Heart left ventricle (tissue), 13 donors: ENCODE data around the gene AOC1.

Experiments used
- POLR2A ChIP-seq, 2 donors: fragments of 450-650 bp; IDR thresholded peaks; one replicate each; pipeline ENCODE4 v1.6.1; 2017; ENCODE audit warnings: antibody characterized with exemption in 2 of 2, mild to moderate bottlenecking in 2 of 2, moderate library complexity in 2 of 2
- TF ChIP-seq, protein P1 (sequence below), 12 donors: fragments of 200-600 bp; sonication (generic) in 4 of 12; IDR thresholded peaks; one replicate each; pipeline versions ENCODE4 v1.5.0 to v1.8.0; 2018 to 2022; ENCODE audit warnings: antibody characterized with exemption in 12 of 12, mild to moderate bottlenecking in 5 of 12
- donor health status: ischemic (EF 13 %, LVEDD 7.1; RV severe dilation, severe dysfunction).
- donor health status: DM: no; HTN: yes; CAD: no.
- donor health status: DM: no; HTN: no; CAD: no.
- donor health status: ischemic (EF 25% LVEDD 6.9; RV normal size, moderate dysfunction).
- donor health status: ischemic (EF 25% LVEDD 5.7; RV mildly dilated, moderate dysfunction).
- donor health status: ischemic (EF 35%, LVEDD 5.7; RV mildly dilated, moderate dysfunction).
- donor health status: nonischemic (EF 11% LVEDD 7.7; RV severe dilation, severe dysfunction).
- donor health status: DM: yes; HTN: yes; CAD: no.
- donor health status: PGD.
- donor health status: ischemic (EF 29% LVEDD 5.4; RV normal size, mild dysfunction).
- donor health status: nonischemic (EF 23%, LVEDD 6.1; RV moderate dilation, normal function).

DNA sequence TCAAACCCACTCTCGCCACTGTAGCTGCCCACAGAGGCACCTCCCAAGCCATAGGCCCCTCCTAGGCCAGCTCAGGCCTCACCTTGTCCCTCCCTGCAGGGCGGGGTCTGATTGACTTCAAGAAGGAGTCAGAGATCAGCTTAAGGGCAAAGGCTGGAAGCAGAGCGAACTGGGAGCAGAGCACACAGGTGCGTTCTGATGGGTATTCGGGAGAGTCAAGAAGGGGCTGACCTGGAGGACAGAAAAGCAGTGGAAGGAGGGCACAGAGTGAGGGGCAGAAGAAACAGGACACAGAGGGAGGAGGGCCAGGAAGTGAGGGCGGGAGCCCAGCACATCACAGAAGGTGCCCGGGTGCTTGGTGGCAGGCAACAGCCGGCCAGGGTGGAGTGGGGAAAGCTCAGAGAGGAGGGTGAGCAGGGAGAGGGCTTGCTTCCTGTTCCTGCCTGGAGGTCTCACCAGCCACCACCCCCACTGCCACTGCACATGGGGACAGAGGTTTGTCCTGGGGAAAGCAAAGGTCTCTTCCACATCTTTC lies at the start of gene AOC1:
- no peak for TF ChIP-seq POLR2A (IDR thresholded peaks at IDR 0.05)
- TF ChIP-seq, protein P1, sequence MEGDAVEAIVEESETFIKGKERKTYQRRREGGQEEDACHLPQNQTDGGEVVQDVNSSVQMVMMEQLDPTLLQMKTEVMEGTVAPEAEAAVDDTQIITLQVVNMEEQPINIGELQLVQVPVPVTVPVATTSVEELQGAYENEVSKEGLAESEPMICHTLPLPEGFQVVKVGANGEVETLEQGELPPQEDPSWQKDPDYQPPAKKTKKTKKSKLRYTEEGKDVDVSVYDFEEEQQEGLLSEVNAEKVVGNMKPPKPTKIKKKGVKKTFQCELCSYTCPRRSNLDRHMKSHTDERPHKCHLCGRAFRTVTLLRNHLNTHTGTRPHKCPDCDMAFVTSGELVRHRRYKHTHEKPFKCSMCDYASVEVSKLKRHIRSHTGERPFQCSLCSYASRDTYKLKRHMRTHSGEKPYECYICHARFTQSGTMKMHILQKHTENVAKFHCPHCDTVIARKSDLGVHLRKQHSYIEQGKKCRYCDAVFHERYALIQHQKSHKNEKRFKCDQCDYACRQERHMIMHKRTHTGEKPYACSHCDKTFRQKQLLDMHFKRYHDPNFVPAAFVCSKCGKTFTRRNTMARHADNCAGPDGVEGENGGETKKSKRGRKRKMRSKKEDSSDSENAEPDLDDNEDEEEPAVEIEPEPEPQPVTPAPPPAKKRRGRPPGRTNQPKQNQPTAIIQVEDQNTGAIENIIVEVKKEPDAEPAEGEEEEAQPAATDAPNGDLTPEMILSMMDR (IDR thresholded peaks at IDR 0.05), result no peak
